Measurements from ENCODE around the gene RALGPS2.

The RALGPS2 gene

GRCh38 chr1:178927003-178927402, 202.0 kb downstream of the RALGPS2 start:
- no peak for DNase-seq

DNA sequence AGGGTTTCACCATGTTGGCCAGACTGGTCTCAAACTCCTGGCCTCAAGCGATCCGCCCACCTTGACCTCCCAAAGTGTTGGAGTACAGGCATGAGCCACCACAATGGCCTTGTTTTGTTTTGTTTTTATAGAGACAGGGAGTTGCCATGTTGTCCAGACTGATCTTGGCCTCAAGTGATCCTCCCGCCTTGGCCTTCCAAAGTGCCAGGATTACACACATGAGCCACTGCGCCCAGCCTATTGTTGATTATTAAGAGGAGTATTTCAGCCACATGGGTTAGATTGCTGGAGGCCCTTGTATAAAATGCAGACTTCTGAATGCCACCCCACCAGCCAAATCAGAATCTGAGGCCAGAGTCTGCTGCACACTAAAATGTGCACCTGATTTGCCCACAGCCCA, 203.0 kb downstream of the RALGPS2 start:
- DNase-seq, result no peak

DNA sequence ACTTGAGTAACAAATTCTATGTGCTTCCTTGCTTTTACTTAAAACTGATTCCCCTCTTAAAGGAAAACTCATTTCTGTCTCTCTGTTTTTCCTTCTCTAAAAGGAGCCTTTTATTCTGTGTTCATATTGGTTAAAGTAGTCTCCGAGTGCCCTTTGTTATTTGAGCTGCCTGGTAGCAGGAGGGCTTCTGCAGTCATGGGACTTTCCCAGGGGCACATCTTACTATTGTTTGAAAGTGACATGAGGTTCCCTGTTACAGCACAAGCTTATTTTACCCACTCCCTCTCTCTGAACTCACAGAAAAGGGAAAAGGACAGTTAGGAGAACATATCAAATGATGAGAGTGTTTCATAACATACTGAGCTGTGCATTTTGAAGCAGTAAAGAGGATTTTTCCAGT, 203.9 kb downstream of the RALGPS2 start:
- no peak for DNase-seq

- no peak for DNase-seq
Observed at GRCh38 chr1:178931858-178932551, 207.0 kb downstream of the RALGPS2 start.

GRCh38 chr1:178932552-178932906, 207.5 kb downstream of the RALGPS2 start:
- DNase-seq, result no peak

- DNase-seq, result no peak
Observed at GRCh38 chr1:178933105-178933561, 208.1 kb downstream of the RALGPS2 start.

GRCh38 chr1:178933709-178934490, 208.9 kb downstream of the RALGPS2 start:
- DNase-seq, result no peak

DNA sequence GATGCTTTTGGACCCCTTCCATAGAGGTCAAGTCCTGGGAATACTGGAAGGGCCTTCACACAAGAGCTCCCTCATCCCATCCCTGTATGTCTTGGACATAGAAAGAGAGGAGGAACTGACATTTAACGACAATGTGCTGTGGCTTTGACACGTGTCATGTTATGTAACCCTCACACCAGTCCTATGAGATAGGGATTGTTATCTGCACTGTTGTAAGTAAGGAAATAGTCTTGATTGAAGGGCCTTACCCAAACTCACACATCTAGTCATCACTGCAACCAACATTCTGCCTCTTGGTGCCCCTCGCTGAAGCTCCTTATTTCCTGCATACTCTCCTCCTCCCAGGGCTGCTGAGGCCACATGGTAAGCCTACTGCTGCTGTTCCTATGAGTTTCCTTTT, 209.5 kb downstream of the RALGPS2 start:
- no peak for DNase-seq

DNA sequence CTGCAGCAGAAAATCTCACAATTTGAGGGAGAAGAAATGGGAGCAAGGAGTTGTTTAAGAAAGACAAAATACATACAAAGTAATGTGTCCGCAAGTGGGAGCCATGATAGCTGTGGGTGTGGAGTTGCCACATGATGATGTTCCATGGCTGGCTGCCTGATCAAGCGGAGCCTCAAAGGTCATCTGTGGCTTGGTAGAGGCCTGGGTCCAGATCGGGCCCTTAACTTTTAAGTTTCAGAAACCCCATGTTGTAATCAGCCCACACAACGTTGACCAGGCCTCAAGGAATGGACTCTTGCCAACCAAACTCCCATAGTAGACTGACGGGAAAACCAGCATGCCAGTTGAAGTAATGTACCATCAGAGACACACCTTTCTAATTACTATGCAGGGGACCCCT, 210.6 kb downstream of the RALGPS2 start:
- DNase-seq, result no peak

DNA sequence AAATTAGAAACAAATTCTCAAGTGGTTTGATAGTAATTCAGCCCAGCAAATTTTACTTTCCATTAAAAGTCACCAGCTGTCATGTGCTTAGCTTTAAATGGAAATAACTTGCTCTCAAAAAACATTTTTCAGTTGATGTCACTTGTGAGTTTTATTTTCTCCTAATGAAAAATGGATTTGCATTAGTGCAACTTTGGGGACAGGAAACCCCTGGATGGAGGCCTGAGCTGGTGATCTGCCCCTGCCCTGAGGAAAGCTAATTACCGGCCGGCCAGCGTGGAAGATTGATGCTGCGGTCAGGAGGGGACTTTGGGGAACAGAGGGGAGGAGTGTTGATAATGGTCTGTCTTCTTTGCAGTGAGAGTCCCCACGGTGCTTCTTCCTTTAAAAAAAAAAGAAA, 212.7 kb downstream of the RALGPS2 start:
- no peak for DNase-seq

GRCh38 chr1:178938101-178938958, 213.3 kb downstream of the RALGPS2 start:
- no peak for DNase-seq

GRCh38 chr1:178938959-178939317, 213.9 kb downstream of the RALGPS2 start:
- no peak for DNase-seq

DNA sequence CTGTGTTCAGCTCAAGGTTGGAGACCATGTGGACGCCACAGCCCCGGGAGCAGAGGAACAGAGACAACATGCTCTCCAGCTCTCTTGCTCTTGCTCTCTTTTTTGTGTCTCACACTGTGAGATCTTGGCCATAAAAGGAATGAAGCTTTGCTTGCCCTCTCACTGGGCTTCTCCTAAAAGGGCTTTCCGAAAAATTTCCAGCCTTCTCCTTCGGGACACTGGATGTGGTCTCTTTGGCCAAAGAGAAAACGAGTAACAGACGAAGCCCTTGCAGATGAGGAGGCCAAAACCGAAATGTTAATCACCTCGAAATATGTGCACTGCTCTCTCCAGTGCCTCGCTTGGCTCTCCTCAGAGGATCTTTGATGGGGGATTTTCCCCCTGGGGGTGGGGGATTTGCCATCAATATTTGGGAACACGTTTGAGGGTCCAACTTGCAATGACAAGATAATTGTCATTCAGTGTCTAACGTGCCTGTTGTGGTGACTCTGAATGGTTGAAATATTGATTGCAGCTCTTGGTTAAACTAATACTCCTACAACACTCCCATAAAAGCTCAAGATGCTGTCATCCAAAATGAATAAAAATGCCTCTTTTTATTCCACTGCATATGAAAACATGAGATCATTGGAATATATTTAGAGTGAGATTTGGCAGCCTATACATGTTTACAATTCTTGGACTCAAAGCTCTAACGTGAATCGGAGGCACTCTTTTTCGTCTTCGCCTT, 214.5 kb downstream of the RALGPS2 start:
- DNase-seq, result no peak

GRCh38 chr1:178940068-178940765, 215.2 kb downstream of the RALGPS2 start:
- DNase-seq, result no peak

GRCh38 chr1:178941261-178941689, 216.2 kb downstream of the RALGPS2 start:
- no peak for DNase-seq

DNA sequence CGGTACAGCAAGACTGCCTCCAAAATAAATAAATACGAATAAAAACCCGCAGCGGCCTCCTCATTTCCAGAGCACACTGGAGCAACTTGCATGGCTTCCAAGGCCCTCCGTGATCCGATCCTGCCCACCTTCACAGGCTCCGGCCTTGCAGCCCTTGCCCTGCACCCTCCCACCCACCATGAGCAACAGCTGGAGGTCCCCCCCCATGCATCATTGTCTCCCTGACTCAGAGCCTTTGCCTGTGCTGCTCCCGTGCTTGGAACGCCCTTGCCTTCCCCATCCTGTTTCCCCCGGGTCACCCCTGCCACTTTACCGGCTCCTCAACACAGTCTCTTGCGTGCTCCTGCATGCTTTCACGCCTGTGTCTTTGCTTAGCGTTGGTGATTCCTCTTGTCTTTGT, 216.8 kb downstream of the RALGPS2 start:
- no peak for DNase-seq

DNA sequence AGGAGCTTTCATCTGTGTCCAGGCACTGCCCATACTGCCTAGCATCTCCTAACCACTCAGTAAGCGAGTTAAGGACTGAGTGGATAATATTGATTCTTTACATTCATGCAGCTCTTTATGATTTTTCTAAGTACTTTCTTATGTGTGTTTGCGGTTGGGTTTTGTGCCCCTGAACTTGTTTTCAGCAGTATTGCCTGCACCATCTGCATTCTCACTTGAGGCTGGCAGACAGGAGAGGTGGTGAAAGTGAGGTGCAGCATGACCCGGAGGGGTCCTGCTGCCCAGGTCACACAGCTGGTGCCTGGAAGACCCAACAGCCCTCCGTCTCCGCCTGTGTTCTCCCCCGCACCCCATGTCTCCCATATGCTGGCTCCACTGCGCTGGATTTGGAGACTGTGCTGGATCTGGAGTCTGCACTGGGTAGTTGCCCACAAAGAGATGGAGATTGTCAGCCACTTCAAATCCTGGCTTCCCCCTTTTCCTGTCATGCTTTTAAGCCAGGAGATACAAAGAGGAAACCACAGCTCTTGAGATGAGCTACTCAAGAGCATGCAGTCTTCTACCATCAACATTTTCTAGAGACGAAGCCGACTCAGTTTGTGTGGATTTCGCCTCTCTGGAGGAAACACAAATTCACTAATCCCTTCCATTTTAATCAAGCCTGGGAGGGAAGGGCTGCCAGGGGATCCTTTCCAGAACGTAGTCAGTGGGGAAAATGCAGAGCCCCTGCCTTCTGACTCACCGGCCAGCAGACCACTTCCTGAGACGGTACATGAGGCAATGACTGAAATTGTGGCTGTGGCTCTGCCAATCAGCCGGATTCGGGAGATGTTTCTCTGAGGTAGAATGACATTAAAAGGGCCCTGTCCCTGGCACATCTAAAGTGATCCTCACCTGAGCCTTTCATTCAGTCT, 217.5 kb downstream of the RALGPS2 start:
- DNase-seq, result no peak

GRCh38 chr1:178944729-178945128, 219.7 kb downstream of the RALGPS2 start:
- DNase-seq, result no peak

GRCh38 chr1:178945763-178946266, 220.8 kb downstream of the RALGPS2 start:
- DNase-seq, result no peak

DNA sequence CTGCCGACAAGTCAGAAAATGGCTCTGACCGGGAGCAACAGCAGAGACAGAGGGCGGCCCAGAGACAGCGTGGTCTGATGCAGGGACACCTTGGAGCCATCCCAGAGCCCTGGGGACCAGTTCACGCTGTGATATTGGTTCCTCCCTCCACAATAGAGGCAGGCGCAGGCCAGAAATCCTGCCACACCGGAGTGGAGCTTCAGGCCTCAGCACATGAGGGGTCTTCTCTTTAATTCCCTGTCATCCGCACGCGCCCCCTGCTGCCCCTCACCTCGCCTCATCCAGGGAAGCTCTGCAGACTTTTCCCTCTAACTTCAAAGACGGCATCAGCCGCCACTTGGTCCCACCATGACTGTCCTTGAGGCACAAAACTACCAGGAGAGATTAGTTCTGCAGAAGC, 221.4 kb downstream of the RALGPS2 start:
- no peak for DNase-seq
